GM19455 (cell line): Measurements from ENCODE around the gene DDOST.
"Not testable (repeated sequence)": the region's sequence is repeated elsewhere in the genome, so short reads cannot be mapped to it uniquely, and the experiment has no call there.

ENCODE experiments used
- ATAC-seq: cut with Tn5 transposase; IDR thresholded peaks from one replicate; pipeline ENCODE4 v1.9.1; 2021; ENCODE audit not compliant: unreplicated experiment

The DDOST gene

GRCh38 chr1:20693623-20694022 lies 32.5 kb upstream of the DDOST start:
- no peak for ATAC-seq

DNA sequence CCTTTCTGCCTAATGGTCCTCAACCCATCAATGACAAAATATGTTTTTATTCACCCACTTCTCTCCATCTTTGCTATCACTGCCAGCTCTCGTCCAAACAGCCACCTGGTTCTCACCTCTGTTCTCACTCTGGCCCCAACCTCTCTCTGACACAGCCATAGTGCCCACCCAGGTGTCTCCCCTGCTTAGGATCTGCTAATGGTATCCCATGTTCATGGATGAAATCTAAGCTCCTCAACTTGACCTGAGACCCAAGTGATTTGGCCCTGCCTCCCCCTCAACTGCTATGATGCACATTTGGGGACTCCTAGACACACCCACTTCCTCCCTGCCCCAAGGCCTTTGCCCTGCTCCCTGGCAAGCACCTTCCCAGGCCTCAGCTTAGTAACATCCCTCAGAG lies 30.7 kb upstream of the DDOST start:
- ATAC-seq: no peak

DNA sequence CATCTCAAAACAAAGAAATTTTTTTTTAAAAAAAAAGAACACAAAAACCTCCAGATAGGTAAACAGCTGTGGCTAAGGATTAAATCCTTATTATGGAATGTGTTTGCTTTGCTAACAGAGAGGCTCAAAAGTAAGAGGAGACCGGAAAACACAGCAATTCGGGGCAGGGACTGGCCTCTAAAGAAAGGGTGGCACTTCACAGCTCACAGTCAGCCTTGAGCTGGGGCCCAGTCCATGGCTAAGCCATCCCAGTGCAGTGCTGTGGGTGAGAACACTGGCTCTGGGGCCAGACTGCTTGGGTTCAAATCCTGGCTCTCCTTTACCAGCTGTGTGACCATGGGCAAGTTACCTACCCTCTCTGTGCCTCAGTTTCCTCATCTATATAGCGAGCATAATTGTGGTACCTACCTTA lies 28.5 kb upstream of the DDOST start:
- ATAC-seq: no peak

DNA sequence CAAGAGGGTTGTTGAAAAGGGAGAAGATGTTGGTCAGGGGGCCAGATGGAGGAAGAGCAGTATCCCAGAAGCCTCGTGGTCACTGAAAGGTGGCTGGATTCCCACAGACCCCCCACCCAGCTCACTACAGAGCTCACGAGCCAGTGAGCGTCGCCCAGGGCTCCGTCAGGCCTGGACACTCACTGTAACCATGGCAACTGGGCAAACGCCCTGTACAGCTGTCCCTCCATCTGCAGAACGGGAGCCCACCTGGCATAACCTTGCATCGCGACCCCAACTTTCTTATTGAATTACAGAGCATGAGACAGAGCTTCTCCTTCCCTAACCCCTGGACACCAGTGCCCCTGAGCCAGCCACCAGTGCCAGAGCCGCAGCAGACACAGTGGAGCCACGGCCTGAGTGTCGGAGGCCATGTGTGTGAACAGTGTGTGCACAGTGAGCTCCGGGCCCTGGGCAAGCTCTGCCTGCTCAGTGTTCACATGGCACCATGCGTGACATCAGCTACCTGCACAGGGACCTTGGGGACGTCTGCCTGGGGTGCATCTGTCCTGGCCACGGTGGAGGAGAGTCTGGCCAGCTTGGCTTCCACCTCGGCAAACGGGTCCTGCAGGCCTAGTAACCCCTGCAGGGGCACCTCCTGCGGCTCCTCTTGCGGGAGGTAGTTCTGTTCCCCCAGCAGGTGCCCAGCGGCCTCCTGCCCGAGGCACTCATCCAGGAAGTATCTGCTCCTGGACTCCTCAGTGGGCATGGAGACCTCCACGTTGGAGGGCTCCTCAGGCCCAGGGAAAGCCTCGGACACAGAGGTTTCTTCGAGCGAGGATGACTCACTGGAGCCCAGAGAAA lies 25.9 kb upstream of the DDOST start:
- ATAC-seq: no peak

DNA sequence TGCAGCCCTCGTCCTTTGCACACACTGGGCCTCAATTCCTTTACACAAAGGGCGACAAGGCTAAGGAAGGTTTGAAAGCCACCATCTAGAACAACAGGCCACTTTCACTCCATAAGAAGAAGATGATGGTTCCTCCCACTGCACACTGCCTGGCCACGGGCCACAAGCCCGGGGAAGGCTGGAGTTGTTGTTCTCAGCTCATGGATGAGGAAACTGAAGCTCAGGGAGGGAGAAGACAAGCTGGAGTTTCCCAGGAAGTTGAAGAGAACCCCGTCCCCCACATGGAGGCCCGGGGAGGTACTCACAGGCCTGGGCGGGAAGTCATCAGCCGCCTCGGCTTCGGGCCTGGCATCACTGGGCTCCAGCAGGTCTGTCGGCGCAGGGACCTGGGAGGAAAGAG lies 24.6 kb upstream of the DDOST start:
- no peak for ATAC-seq

DNA sequence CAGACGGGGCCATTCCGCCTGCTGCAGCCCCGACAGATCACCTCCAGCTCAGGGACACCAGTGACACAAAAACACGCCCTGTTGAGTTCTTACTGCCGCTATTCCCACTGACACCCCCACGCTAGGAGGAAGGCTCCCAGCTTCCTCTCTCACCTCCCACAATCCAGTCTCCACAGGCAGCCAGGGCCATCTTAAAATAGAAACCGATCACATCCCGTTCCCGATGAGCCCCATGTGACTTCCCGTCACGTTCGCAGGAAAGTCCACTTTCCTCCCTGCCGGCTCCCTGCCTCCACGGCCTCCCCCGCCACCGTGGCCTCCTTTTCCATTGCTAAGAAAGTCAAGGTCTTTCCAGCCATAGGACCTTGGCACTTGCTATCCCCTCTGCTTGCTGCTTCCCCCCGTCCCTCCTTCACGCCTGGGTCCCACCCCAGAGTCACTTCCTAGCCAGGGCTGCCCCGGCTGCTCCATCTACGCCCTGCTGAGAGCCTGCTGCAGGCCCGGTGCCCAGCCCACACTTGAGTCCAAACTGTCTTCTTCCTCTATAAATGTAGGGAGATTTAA lies 24.0 kb upstream of the DDOST start:
- no peak for ATAC-seq

GRCh38 chr1:20684651-20685050 lies 23.5 kb upstream of the DDOST start:
- no peak for ATAC-seq

GRCh38 chr1:20684050-20684620 lies 23.0 kb upstream of the DDOST start:
- no peak for ATAC-seq

DNA sequence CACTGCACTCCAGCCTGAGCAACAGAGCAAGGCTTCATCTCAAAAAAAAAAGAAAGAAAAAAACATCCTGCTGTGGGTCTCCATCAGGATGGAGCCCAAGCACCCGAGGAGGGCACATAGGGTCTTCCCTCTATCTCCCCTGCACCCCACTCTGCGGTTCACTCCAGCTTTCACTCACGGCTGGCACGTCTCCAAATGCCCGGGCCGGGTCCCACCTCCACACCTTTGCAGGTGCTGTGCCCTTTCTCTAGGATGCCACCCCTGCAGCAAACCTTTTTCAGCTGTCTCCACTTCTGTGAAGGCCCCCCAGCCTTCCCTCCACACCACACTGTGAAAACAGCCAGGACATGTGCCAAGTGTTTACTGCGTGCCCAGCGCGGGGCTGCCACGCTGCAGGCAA lies 22.4 kb upstream of the DDOST start:
- no peak for ATAC-seq

- ATAC-seq: no peak
Observed at GRCh38 chr1:20682571-20683236, 21.5 kb upstream of the DDOST start.

- no peak for ATAC-seq
Observed at GRCh38 chr1:20681999-20682398, 20.8 kb upstream of the DDOST start.

DNA sequence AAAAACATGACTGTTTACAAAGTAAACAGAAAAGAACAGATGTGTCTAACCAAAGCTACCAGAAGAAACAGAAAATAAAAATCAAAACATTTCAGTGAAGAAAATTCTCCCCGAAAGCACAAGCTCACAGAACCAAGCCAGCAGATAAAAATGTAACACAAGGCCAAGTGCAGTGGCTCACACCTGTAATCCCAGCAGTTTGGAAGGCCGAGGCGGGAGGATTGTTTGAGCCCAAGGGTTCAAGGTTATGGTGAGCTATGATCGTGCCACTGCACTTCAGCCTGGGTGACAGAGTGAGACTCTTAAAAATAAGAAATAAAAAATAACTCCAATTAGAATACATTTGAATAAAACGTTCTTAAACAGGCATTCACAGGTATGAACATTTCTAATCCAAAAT lies 19.1 kb upstream of the DDOST start:
- ATAC-seq: no peak

DNA sequence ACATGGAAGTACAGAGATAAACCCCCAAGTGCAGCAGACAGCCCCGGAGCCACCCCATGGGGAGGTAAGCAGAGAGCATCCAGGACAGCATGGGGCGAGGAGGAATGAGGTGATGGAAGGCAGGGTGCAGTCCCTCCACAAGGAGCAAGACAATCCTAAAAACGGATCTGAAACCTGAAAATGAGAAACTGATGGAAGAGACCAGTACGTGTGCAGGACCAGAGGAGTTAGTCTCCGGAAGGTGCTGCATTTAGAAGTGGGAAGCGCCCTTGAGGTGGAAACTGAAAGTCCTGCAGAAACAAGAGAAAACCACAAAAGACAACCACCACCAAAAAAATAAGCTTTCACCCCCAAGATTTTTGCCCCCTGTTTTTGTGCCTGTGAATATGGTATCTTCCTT lies 17.4 kb upstream of the DDOST start:
- ATAC-seq: no peak

- ATAC-seq: not testable (repeated sequence)
Observed at GRCh38 chr1:20673626-20674025, 12.5 kb upstream of the DDOST start.

DNA sequence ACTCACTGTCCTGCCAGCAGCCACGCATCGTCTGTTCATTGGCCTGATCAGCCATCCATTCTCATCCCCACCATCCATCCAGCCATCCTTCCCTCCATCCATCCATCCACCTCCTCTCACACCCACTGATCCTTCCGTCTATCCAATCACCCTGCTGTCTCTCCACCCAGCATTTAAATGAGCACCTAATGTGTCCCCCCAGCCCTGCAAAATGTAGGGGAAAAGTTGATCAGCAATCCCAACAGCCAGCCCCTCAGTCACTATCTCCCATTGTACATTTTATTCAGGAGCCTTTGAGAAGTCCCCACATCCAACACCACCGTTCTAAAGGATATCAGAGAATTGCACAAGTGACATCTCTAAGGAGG lies 11.1 kb upstream of the DDOST start:
- no peak for ATAC-seq

DNA sequence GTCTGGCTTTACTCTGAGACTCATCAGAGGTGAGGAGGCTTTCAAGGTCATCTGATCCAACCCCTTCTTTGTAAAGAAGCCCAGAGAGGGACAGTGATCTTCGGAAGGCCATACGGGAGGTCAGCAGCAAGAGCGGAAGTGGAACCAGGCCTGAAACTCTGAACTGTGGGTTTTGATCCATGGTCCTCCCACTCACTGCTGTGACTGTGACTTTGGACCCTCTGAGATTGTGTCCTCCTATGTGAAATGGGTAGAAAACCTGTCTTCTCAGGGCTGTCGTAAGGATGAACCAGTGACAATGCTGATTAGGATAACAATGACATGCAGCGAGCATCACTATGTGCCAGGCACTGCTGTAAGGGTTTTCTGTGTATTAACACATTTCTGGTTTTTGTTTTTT lies 9.8 kb upstream of the DDOST start:
- no peak for ATAC-seq

GRCh38 chr1:20668581-20668980 lies 7.4 kb upstream of the DDOST start:
- ATAC-seq: no peak

- no peak for ATAC-seq
Observed at GRCh38 chr1:20666804-20667203, 5.6 kb upstream of the DDOST start.

DNA sequence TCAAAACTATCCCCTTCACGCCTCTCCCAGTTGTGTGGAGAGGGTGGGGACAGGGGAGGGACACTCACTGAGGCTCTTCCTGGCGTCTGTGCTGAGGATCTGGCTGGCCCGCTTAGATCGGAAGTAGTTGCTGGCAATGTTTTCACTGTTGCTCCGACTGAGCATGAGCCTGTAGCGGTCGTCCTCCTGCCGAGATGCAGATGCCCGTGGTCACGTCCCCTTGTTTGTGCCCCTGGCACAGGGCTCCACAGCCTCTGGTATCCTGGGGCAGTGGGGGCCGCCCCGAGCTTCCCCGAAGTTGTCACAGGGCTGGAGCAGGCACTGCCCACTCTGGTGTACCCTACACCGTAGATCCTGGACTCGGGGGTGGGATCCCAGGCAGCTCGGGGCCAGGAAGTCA lies 5.0 kb upstream of the DDOST start:
- ATAC-seq: no peak

GRCh38 chr1:20665726-20666125 lies 4.6 kb upstream of the DDOST start:
- ATAC-seq: no peak

DNA sequence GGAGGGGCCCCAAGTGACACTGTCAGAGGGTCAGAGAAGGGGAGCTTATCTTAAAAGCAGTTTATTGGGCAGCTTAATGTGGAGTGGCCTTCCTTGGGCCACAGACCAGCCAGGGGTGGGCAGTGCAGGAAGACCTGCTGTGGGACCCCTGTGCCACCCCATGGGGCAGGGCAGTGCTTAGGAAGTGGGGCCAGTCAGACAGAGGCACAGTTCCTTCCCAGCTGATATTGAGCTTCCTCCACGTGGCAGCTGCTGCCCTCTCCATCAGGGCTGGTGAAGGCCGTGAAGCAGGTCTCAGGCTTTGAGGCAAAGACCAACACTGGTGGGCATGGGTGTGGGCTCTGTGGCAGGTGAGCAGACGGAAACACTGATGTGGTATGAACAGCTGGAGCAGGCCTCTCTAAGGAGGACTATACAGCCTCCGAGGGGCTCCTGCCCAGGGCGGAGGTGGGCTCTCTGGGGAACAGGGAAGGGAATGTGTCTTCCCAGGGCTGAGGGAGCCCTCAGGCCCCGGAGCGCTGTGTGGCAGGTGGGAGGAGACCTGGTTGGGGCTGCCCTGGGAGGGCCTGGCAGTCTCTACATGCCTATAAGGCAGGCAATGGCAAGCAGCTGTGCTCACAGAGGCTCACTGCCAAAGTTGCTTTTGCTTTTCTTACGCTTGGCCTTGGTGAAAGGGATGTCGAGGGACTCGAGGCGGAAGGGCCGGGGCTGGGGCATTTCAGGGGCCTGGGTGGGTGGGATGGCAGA lies 3.0 kb upstream of the DDOST start:
- ATAC-seq: no peak
